ENCODE data around the gene HOXA13.
A peak's percentile ranks its signal among the peaks of the same experiment; 100 is the strongest.

HOXA13 gene

DNA sequence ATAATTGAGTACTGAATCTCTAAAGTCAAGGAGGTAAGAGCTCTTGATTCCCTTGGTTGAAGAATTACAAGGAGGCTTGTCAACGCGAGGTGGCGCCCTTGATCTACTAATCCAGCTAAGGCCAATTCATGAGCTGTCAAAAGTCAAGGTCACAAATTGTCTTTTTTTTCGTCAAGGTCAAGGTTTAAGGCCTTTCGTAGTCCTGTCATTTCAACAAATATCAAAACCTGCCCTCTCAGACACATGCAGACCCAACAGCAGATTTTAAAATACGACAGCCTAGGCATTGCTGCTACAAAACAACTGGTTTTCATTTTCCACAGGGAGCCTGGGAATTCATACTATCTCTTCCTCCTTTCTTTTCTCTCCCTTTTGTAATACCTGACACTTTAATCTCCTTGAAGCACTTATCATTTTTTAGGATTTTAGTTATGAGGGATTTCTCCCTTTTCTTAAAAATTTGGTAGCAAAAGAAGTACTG, 3.6 kb downstream of the HOXA13 start (continued):
- TF ChIP-seq, protein P1, sequence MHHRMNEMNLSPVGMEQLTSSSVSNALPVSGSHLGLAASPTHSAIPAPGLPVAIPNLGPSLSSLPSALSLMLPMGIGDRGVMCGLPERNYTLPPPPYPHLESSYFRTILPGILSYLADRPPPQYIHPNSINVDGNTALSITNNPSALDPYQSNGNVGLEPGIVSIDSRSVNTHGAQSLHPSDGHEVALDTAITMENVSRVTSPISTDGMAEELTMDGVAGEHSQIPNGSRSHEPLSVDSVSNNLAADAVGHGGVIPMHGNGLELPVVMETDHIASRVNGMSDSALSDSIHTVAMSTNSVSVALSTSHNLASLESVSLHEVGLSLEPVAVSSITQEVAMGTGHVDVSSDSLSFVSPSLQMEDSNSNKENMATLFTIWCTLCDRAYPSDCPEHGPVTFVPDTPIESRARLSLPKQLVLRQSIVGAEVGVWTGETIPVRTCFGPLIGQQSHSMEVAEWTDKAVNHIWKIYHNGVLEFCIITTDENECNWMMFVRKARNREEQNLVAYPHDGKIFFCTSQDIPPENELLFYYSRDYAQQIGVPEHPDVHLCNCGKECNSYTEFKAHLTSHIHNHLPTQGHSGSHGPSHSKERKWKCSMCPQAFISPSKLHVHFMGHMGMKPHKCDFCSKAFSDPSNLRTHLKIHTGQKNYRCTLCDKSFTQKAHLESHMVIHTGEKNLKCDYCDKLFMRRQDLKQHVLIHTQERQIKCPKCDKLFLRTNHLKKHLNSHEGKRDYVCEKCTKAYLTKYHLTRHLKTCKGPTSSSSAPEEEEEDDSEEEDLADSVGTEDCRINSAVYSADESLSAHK (tag by site-specific recombination; IDR thresholded peaks at IDR 0.05) = no peak
- no peak for TF ChIP-seq ZNF549 (tag by site-specific recombination; IDR thresholded peaks at IDR 0.05)
- TF ChIP-seq ZNF19 (tag by site-specific recombination; IDR thresholded peaks at IDR 0.05; ENCODE audit: low read depth) = no peak
- TF ChIP-seq, protein P2, sequence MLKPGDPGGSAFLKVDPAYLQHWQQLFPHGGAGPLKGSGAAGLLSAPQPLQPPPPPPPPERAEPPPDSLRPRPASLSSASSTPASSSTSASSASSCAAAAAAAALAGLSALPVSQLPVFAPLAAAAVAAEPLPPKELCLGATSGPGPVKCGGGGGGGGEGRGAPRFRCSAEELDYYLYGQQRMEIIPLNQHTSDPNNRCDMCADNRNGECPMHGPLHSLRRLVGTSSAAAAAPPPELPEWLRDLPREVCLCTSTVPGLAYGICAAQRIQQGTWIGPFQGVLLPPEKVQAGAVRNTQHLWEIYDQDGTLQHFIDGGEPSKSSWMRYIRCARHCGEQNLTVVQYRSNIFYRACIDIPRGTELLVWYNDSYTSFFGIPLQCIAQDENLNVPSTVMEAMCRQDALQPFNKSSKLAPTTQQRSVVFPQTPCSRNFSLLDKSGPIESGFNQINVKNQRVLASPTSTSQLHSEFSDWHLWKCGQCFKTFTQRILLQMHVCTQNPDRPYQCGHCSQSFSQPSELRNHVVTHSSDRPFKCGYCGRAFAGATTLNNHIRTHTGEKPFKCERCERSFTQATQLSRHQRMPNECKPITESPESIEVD (tag by site-specific recombination; IDR thresholded peaks at IDR 0.05) = peak; percentile 88
- TF ChIP-seq, protein P3, sequence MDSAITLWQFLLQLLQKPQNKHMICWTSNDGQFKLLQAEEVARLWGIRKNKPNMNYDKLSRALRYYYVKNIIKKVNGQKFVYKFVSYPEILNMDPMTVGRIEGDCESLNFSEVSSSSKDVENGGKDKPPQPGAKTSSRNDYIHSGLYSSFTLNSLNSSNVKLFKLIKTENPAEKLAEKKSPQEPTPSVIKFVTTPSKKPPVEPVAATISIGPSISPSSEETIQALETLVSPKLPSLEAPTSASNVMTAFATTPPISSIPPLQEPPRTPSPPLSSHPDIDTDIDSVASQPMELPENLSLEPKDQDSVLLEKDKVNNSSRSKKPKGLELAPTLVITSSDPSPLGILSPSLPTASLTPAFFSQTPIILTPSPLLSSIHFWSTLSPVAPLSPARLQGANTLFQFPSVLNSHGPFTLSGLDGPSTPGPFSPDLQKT (IDR thresholded peaks at IDR 0.05; ENCODE audit: borderline replicate concordance, low read depth, low read length) = no peak
- TF ChIP-seq PRDM1 (tag by site-specific recombination; IDR thresholded peaks at IDR 0.05) = peak; percentile 54; the same call in 1 of the 2 replicates
- TF ChIP-seq, protein P4, sequence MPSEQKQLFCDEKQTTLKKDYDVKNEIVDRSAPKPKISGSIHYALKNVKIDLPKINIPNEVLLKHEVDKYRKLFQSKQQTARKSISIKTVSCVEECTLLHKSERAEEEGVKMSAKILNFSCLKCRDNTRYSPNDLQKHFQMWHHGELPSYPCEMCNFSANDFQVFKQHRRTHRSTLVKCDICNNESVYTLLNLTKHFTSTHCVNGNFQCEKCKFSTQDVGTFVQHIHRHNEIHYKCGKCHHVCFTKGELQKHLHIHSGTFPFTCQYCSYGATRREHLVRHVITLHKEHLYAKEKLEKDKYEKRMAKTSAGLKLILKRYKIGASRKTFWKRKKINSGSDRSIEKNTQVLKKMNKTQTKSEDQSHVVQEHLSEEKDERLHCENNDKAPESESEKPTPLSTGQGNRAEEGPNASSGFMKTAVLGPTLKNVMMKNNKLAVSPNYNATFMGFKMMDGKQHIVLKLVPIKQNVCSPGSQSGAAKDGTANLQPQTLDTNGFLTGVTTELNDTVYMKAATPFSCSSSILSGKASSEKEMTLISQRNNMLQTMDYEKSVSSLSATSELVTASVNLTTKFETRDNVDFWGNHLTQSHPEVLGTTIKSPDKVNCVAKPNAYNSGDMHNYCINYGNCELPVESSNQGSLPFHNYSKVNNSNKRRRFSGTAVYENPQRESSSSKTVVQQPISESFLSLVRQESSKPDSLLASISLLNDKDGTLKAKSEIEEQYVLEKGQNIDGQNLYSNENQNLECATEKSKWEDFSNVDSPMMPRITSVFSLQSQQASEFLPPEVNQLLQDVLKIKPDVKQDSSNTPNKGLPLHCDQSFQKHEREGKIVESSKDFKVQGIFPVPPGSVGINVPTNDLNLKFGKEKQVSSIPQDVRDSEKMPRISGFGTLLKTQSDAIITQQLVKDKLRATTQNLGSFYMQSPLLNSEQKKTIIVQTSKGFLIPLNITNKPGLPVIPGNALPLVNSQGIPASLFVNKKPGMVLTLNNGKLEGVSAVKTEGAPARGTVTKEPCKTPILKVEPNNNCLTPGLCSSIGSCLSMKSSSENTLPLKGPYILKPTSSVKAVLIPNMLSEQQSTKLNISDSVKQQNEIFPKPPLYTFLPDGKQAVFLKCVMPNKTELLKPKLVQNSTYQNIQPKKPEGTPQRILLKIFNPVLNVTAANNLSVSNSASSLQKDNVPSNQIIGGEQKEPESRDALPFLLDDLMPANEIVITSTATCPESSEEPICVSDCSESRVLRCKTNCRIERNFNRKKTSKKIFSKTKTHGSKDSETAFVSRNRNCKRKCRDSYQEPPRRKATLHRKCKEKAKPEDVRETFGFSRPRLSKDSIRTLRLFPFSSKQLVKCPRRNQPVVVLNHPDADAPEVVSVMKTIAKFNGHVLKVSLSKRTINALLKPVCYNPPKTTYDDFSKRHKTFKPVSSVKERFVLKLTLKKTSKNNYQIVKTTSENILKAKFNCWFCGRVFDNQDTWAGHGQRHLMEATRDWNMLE (tag by site-specific recombination; conservative IDR thresholded peaks at IDR 0.05; ENCODE audit: low read depth) = no peak
- no peak for TF ChIP-seq KLF9 (tag by site-specific recombination; IDR thresholded peaks at IDR 0.05; ENCODE audit: low read depth)
- TF ChIP-seq, protein P5, sequence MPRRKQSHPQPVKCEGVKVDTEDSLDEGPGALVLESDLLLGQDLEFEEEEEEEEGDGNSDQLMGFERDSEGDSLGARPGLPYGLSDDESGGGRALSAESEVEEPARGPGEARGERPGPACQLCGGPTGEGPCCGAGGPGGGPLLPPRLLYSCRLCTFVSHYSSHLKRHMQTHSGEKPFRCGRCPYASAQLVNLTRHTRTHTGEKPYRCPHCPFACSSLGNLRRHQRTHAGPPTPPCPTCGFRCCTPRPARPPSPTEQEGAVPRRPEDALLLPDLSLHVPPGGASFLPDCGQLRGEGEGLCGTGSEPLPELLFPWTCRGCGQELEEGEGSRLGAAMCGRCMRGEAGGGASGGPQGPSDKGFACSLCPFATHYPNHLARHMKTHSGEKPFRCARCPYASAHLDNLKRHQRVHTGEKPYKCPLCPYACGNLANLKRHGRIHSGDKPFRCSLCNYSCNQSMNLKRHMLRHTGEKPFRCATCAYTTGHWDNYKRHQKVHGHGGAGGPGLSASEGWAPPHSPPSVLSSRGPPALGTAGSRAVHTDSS (tag by site-specific recombination; IDR thresholded peaks at IDR 0.05) = no peak
- no peak for TF ChIP-seq REPIN1 (tag by site-specific recombination; IDR thresholded peaks at IDR 0.05; ENCODE audit: low read depth)
- no peak for TF ChIP-seq ZNF354C (tag by site-specific recombination; IDR thresholded peaks at IDR 0.05; ENCODE audit: borderline replicate concordance, low read depth)
- TF ChIP-seq, protein P6, sequence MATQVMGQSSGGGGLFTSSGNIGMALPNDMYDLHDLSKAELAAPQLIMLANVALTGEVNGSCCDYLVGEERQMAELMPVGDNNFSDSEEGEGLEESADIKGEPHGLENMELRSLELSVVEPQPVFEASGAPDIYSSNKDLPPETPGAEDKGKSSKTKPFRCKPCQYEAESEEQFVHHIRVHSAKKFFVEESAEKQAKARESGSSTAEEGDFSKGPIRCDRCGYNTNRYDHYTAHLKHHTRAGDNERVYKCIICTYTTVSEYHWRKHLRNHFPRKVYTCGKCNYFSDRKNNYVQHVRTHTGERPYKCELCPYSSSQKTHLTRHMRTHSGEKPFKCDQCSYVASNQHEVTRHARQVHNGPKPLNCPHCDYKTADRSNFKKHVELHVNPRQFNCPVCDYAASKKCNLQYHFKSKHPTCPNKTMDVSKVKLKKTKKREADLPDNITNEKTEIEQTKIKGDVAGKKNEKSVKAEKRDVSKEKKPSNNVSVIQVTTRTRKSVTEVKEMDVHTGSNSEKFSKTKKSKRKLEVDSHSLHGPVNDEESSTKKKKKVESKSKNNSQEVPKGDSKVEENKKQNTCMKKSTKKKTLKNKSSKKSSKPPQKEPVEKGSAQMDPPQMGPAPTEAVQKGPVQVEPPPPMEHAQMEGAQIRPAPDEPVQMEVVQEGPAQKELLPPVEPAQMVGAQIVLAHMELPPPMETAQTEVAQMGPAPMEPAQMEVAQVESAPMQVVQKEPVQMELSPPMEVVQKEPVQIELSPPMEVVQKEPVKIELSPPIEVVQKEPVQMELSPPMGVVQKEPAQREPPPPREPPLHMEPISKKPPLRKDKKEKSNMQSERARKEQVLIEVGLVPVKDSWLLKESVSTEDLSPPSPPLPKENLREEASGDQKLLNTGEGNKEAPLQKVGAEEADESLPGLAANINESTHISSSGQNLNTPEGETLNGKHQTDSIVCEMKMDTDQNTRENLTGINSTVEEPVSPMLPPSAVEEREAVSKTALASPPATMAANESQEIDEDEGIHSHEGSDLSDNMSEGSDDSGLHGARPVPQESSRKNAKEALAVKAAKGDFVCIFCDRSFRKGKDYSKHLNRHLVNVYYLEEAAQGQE (tag by site-specific recombination; IDR thresholded peaks at IDR 0.05) = no peak
- TF ChIP-seq SCRT2 (tag by site-specific recombination; IDR thresholded peaks at IDR 0.05) = no peak
- no peak for TF ChIP-seq KLF16 (tag by site-specific recombination; IDR thresholded peaks at IDR 0.05)
- TF ChIP-seq, protein P7, sequence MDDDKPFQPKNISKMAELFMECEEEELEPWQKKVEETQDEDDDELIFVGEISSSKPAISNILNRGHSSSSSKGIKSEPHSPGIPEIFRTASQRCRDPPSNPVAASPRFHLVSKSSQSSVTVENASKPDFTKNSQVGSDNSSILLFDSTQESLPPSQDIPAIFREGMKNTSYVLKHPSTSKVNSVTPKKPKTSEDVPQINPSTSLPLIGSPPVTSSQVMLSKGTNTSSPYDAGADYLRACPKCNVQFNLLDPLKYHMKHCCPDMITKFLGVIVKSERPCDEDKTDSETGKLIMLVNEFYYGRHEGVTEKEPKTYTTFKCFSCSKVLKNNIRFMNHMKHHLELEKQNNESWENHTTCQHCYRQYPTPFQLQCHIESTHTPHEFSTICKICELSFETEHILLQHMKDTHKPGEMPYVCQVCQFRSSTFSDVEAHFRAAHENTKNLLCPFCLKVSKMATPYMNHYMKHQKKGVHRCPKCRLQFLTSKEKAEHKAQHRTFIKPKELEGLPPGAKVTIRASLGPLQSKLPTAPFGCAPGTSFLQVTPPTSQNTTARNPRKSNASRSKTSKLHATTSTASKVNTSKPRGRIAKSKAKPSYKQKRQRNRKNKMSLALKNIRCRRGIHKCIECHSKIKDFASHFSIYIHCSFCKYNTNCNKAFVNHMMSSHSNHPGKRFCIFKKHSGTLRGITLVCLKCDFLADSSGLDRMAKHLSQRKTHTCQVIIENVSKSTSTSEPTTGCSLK (tag by site-specific recombination; IDR thresholded peaks at IDR 0.05) = no peak
- no peak for TF ChIP-seq RBAK (tag by site-specific recombination; IDR thresholded peaks at IDR 0.05)
- TF ChIP-seq ZNF596 (tag by site-specific recombination; IDR thresholded peaks at IDR 0.05) = no peak
- no peak for TF ChIP-seq YY2 (tag by site-specific recombination; IDR thresholded peaks at IDR 0.05)
